OCI-LY1 (cell line): ENCODE data around the gene CFI.

Source experiments
- EZH2 ChIP-seq: fragments of 200-600 bp; sonication (generic), shearing (Covaris generic); IDR thresholded peaks from 2 replicates; pipeline ENCODE4 v1.8.0; 2017; ENCODE audit warnings: borderline replicate concordance, mixed run types, mild to moderate bottlenecking, antibody characterized with exemption, low read length, moderate library complexity, mixed read lengths
- TF ChIP-seq, protein P1 (sequence below): fragments of 200-600 bp; sonication (generic), shearing (Covaris generic); IDR thresholded peaks from 2 replicates; pipeline ENCODE4 v1.5.1; 2017; ENCODE audit warnings: mild to moderate bottlenecking, antibody characterized with exemption, low read length, moderate library complexity, mixed read lengths

DNA sequence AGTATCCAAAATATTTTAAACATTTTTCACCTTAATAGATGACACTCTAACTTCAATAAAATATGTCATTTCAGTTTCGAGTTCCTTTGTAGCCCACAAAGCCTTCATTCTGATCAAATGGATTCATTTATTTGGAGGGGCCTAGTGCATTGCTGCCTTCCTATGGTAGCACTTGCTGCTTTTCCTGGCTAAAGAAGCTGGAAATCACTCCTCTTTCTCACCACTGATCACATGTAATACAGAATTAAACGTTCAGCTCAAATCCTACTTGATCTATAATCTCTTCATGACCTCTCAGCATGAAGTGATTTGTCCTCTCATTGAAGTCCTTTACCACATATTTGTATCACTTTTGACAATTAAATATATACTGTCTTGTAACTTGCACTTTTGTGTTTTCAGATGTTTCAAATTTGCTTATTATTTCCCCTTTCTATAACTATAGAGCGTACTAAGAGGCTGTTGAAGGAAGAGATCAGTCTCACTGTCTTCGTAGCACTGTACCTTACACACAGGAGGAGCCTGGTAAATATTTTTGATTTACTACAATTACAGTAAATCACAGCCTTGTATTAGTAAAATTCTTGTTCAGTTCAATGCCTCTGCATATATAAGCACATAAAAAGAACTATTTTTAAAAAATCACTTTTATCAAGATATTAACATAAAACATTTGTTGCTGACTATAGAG, 555 bp downstream of the CFI start:
- TF ChIP-seq, protein P1, sequence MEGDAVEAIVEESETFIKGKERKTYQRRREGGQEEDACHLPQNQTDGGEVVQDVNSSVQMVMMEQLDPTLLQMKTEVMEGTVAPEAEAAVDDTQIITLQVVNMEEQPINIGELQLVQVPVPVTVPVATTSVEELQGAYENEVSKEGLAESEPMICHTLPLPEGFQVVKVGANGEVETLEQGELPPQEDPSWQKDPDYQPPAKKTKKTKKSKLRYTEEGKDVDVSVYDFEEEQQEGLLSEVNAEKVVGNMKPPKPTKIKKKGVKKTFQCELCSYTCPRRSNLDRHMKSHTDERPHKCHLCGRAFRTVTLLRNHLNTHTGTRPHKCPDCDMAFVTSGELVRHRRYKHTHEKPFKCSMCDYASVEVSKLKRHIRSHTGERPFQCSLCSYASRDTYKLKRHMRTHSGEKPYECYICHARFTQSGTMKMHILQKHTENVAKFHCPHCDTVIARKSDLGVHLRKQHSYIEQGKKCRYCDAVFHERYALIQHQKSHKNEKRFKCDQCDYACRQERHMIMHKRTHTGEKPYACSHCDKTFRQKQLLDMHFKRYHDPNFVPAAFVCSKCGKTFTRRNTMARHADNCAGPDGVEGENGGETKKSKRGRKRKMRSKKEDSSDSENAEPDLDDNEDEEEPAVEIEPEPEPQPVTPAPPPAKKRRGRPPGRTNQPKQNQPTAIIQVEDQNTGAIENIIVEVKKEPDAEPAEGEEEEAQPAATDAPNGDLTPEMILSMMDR = no peak
- TF ChIP-seq EZH2 = no peak
